B cell (primary cell): ENCODE measurements around the gene TMEM207.

Experiments used
- EZH2 ChIP-seq: IDR thresholded peaks from 2 replicates; pipeline ENCODE4 v1.6.1; 2012; ENCODE audit warnings: borderline replicate concordance, low read depth, mild to moderate bottlenecking, moderate library complexity, low read length; ENCODE audit not compliant: insufficient read depth, poor library complexity, severe bottlenecking
- TF ChIP-seq, protein P1 (sequence below): fragments of 200-600 bp; IDR thresholded peaks from one replicate; pipeline ENCODE4 v1.8.0; 2022; ENCODE audit warnings: antibody characterized with exemption, mild to moderate bottlenecking

DNA sequence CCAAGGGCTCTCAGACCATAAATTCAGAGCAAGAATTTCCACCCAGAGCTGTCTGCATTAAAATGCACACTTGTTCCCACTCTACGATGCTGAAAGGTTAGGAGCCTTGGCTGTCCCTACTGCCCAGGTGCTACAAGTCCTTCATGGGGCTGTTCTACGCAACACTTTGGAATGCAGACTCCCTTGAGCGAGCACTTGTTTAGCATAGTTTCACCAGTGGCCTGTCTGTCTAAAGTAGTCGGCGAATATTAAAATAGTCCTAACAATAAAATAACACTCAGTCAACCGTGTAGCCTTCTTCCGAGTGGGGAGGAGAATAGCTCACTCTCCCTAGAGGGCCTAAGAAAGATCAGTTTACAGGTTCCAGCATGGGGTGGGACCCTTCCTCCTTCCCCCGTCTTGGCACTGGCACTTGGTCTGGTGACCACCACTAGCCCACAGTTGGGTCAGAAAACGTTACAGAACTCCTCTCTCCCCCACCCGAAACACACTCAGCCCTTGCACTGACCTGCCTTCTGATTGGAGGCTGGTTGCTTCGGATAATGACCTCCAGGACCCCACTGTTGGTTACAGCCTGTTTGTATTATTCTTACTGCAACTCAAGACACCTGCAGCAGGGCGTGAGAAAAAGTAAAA is 62.0 kb downstream of the TMEM207 start, which contains the start of gene CLDN16:
- no peak for TF ChIP-seq EZH2
- TF ChIP-seq, protein P1, sequence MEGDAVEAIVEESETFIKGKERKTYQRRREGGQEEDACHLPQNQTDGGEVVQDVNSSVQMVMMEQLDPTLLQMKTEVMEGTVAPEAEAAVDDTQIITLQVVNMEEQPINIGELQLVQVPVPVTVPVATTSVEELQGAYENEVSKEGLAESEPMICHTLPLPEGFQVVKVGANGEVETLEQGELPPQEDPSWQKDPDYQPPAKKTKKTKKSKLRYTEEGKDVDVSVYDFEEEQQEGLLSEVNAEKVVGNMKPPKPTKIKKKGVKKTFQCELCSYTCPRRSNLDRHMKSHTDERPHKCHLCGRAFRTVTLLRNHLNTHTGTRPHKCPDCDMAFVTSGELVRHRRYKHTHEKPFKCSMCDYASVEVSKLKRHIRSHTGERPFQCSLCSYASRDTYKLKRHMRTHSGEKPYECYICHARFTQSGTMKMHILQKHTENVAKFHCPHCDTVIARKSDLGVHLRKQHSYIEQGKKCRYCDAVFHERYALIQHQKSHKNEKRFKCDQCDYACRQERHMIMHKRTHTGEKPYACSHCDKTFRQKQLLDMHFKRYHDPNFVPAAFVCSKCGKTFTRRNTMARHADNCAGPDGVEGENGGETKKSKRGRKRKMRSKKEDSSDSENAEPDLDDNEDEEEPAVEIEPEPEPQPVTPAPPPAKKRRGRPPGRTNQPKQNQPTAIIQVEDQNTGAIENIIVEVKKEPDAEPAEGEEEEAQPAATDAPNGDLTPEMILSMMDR: no peak
